NCI-H2227 treated with DMSO at 0.1 percent for 48 hours (cell line): ENCODE measurements around the gene ADIG.

Experiments
- DNase-seq: peaks from one replicate; lab custom pipeline; 2025; lab: John Stamatoyannopoulos, UW

The ADIG gene

GRCh38 chr20:38581013-38581412, at the start of gene ADIG:
Gene ADIG (plus strand): TSS chr20:38581197. CDS start chr20:38581251, 54 bp downstream.
- DNase-seq, result no peak

- DNase-seq, result no peak
Observed at GRCh38 chr20:38534756-38535155, 46.2 kb upstream of the ADIG start.

GRCh38 chr20:38536310-38536709, 44.7 kb upstream of the ADIG start:
- no peak for DNase-seq

- no peak for DNase-seq
Observed at GRCh38 chr20:38537176-38537575, 43.8 kb upstream of the ADIG start.

- DNase-seq, result no peak
Observed at GRCh38 chr20:38538789-38539188, 42.2 kb upstream of the ADIG start.

GRCh38 chr20:38543014-38543906, 37.7 kb upstream of the ADIG start:
- no peak for DNase-seq

GRCh38 chr20:38545771-38546170, 35.2 kb upstream of the ADIG start:
- no peak for DNase-seq

GRCh38 chr20:38547288-38548085, 33.5 kb upstream of the ADIG start:
- DNase-seq, result no peak

- no peak for DNase-seq
Observed at GRCh38 chr20:38548356-38549083, 32.5 kb upstream of the ADIG start.

- DNase-seq, result no peak
Observed at GRCh38 chr20:38550274-38550673, 30.7 kb upstream of the ADIG start.

- DNase-seq, result no peak
Observed at GRCh38 chr20:38551056-38551626, 29.9 kb upstream of the ADIG start.

GRCh38 chr20:38554986-38555385, 26.0 kb upstream of the ADIG start:
- no peak for DNase-seq

GRCh38 chr20:38555395-38555794, 25.6 kb upstream of the ADIG start:
- DNase-seq, result no peak

- no peak for DNase-seq
Observed at GRCh38 chr20:38557174-38557573, 23.8 kb upstream of the ADIG start.

- no peak for DNase-seq
Observed at GRCh38 chr20:38558596-38559360, 22.2 kb upstream of the ADIG start.

GRCh38 chr20:38559764-38560163, 21.2 kb upstream of the ADIG start:
- DNase-seq, result no peak

- DNase-seq, result no peak
Observed at GRCh38 chr20:38563802-38564431, 17.1 kb upstream of the ADIG start.

- no peak for DNase-seq
Observed at GRCh38 chr20:38564680-38565079, 16.3 kb upstream of the ADIG start.

- no peak for DNase-seq
Observed at GRCh38 chr20:38566036-38566598, 14.9 kb upstream of the ADIG start.

GRCh38 chr20:38569747-38570525, 11.1 kb upstream of the ADIG start:
- DNase-seq, result no peak
